ENCODE measurements around the gene FSD1.

FSD1 gene

DNA sequence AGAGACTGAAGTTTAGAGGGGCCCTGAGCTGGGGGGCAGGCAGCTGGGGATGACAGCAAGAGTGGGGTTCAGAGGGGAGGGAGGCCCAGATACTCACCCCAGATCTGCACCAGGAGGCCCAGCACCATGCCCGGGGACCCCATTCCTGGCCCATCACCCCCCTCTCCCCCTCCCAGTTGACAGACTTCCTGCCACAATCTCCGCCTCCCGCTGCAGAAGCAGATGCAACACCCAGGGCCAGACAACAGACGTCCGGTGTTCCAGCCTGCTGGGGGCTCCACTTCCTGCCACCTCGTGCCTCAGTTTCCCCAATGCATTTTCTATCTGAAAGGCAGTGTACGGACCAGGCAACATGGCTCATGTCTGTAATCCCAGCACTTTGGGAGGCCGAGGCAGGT, 2.2 kb upstream of the FSD1 start, which contains the start of gene TMIGD2:
Gene TMIGD2 (minus strand): TSS at position 147 of the 398 bp plus-strand sequence. CDS start 4 bp downstream, at position 143.
- Histone ChIP-seq H3K27me3 (ENCODE audit: insufficient read depth, low read length) (no peaks in the 10 kb centered on the region), H2AFZ (ENCODE audit: low read length) (no peak within 1 kb of the TSS), H3K9me2 (ENCODE audit: low read depth, low read length) (no peaks in the 10 kb centered on the region), H3K4me1 (ENCODE audit: insufficient read depth, low read length, severe bottlenecking) (peaks cover 16% of the 10 kb centered on the region), H4K20me1 (ENCODE audit: insufficient read depth, low read length) (no peaks in the 10 kb centered on the region), H3K4me3 (ENCODE audit: low read depth, low read length, poor library complexity, severe bottlenecking) (no peak within 1 kb of the TSS), H3K79me2 (ENCODE audit: insufficient read depth, low read length) (no peaks in the 10 kb centered on the region), H3K4me2 (ENCODE audit: low read length) (no peak within 1 kb of the TSS), H3K27ac (ENCODE audit: low read depth, low read length, poor library complexity, severe bottlenecking) (no peak within 1 kb of the TSS), H3K36me3 (ENCODE audit: insufficient read depth, low read length) (no peaks in the 10 kb centered on the region), H3F3A (ENCODE audit: insufficient read depth, low read length) (no peaks in the 10 kb centered on the region), H3K9me3 (ENCODE audit: low read length) (no peaks in the 10 kb centered on the region), H3K9ac (ENCODE audit: low read length) (no peak within 1 kb of the TSS)
- TF ChIP-seq, protein P1, sequence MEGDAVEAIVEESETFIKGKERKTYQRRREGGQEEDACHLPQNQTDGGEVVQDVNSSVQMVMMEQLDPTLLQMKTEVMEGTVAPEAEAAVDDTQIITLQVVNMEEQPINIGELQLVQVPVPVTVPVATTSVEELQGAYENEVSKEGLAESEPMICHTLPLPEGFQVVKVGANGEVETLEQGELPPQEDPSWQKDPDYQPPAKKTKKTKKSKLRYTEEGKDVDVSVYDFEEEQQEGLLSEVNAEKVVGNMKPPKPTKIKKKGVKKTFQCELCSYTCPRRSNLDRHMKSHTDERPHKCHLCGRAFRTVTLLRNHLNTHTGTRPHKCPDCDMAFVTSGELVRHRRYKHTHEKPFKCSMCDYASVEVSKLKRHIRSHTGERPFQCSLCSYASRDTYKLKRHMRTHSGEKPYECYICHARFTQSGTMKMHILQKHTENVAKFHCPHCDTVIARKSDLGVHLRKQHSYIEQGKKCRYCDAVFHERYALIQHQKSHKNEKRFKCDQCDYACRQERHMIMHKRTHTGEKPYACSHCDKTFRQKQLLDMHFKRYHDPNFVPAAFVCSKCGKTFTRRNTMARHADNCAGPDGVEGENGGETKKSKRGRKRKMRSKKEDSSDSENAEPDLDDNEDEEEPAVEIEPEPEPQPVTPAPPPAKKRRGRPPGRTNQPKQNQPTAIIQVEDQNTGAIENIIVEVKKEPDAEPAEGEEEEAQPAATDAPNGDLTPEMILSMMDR (IDR thresholded peaks at IDR 0.05; ENCODE audit: low read length), result no peak
- no peak for TF ChIP-seq EZH2 (IDR thresholded peaks at IDR 0.05; ENCODE audit: borderline replicate concordance, low read length)

DNA sequence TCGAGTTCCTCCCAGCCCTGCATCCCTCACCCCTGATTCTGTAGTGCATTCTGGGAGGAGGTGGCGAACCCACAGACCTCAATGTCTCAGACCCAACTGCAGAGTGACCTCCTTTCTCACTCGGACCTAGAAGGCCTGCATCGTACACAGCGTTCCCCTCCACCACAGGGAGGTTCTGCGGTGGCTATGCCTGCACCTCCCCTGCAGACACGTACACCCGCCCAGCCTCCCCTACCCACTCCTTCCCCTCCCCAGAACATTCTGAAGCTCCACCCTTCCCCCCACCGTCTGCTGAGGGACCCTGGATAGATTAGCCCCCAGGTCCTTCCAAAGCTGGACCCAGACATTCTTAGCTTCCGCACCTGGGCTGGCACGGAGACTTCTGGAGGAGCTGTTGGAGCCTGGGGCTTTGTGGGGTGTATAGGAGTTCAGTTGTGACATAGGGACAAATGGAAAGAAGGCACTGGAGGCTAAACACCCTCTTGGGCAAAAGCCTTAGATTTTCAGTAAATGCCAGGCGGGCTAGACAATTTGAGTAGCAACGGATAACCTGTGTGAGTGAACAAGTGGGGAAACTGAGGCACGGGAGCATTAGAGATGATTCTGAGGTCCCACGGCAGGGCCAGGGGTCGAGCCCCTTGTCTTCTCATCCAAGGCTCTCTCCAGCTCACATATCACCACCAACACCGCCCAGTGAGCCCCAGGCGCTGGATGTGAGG, 420 bp upstream of the FSD1 start:
- peak overlapping the region; percentile 61 for H3K4me3 ChIP-seq (ENCODE audit: low read depth, low read length, poor library complexity, severe bottlenecking)
- no peak for TF ChIP-seq EZH2 (IDR thresholded peaks at IDR 0.05; ENCODE audit: borderline replicate concordance, low read length)
- TF ChIP-seq, protein P1 (IDR thresholded peaks at IDR 0.05; ENCODE audit: low read length), result no peak
- H3K4me2 ChIP-seq (ENCODE audit: low read length), result peak overlapping the region; percentile 35
- H3K9ac ChIP-seq (ENCODE audit: low read length), result no peak overlapping the region
- no peaks in the 10 kb centered on the region for H3F3A ChIP-seq (ENCODE audit: insufficient read depth, low read length)
- no peaks in the 10 kb centered on the region for H3K27me3 ChIP-seq (ENCODE audit: insufficient read depth, low read length)
- no peaks in the 10 kb centered on the region for H3K79me2 ChIP-seq (ENCODE audit: insufficient read depth, low read length)
- no peak overlapping the region for H2AFZ ChIP-seq (ENCODE audit: low read length)
- no peaks in the 10 kb centered on the region for H3K9me2 ChIP-seq (ENCODE audit: low read depth, low read length)
- no peaks in the 10 kb centered on the region for H3K9me3 ChIP-seq (ENCODE audit: low read length)
- peaks cover 3% of the 10 kb centered on the region; the same call in 1 of the 2 replicates for H3K36me3 ChIP-seq (ENCODE audit: insufficient read depth, low read length)
- H4K20me1 ChIP-seq (ENCODE audit: insufficient read depth, low read length), result no peaks in the 10 kb centered on the region
- no peak overlapping the region for H3K27ac ChIP-seq (ENCODE audit: low read depth, low read length, poor library complexity, severe bottlenecking)
- peaks cover 16% of the 10 kb centered on the region for H3K4me1 ChIP-seq (ENCODE audit: insufficient read depth, low read length, severe bottlenecking)

DNA sequence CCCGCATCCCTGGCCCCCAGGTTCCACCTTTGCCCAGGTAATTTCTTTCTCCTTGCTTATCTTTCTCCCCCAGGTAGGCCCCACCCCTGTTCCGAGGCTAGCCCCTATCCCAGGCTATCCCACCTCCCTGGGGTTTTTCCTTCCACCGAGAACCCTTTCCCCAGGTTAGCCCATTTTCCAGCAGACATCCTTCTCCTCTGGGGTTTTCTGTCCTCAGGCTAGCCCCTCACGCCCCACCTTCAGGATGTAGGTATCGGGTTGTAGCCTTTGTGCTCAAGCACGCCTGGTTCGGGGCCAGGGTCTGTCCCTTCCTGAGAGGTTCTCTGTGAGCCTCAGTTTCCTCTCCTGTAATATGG, 837 bp downstream of the FSD1 start:
- H3K4me3 ChIP-seq (ENCODE audit: low read depth, low read length, poor library complexity, severe bottlenecking), result peak overlapping the region; percentile 61
- H3K9me2 ChIP-seq (ENCODE audit: low read depth, low read length), result no peaks in the 10 kb centered on the region
- peak overlapping the region; percentile 35 for H3K4me2 ChIP-seq (ENCODE audit: low read length)
- no peaks in the 10 kb centered on the region for H3F3A ChIP-seq (ENCODE audit: insufficient read depth, low read length)
- H3K9ac ChIP-seq (ENCODE audit: low read length), result no peak overlapping the region
- H3K27me3 ChIP-seq (ENCODE audit: insufficient read depth, low read length), result no peaks in the 10 kb centered on the region
- no peaks in the 10 kb centered on the region for H3K79me2 ChIP-seq (ENCODE audit: insufficient read depth, low read length)
- no peaks in the 10 kb centered on the region for H4K20me1 ChIP-seq (ENCODE audit: insufficient read depth, low read length)
- H3K9me3 ChIP-seq (ENCODE audit: low read length), result no peaks in the 10 kb centered on the region
- peaks cover 16% of the 10 kb centered on the region for H3K4me1 ChIP-seq (ENCODE audit: insufficient read depth, low read length, severe bottlenecking)
- no peak overlapping the region for H2AFZ ChIP-seq (ENCODE audit: low read length)
- no peak for TF ChIP-seq EZH2 (IDR thresholded peaks at IDR 0.05; ENCODE audit: borderline replicate concordance, low read length)
- TF ChIP-seq, protein P1 (IDR thresholded peaks at IDR 0.05; ENCODE audit: low read length), result no peak
- H3K36me3 ChIP-seq (ENCODE audit: insufficient read depth, low read length), result peaks cover 5% of the 10 kb centered on the region; the same call in 1 of the 2 replicates
- H3K27ac ChIP-seq (ENCODE audit: low read depth, low read length, poor library complexity, severe bottlenecking), result no peak overlapping the region

All from OCI-LY1 (cell line).